ENCODE results near the gene SLC2A4.

The SLC2A4 gene

GRCh38 chr17:7239091-7240027 is 42.2 kb upstream of the SLC2A4 start, which contains the start of gene PHF23:
Gene PHF23, minus strand, starts transcription at chr17:7239457. Its CDS starts 178 bp downstream, at chr17:7239279.
- Histone ChIP-seq H3K14ac (ENCODE audit: low read length in 2 of 2) (peak within 1 kb of the TSS; percentile 94 to 97), H2BK12ac (ENCODE audit: low read length in 2 of 2) (peak within 1 kb of the TSS; percentile 15 to 69), H2BK15ac (ENCODE audit: low read depth, poor library complexity, severe bottlenecking) (peak within 1 kb of the TSS; percentile 83), H3K27me3 (ENCODE audit: control insufficient read depth in 1 of 2, insufficient read depth in 1 of 2, low read length in 2 of 2) (no peaks in the 10 kb centered on the region), H2AK5ac (ENCODE audit: low read length, severe bottlenecking) (peak within 1 kb of the TSS; percentile 60), H3K27ac (ENCODE audit: low read length, poor library complexity, severe bottlenecking) (peak within 1 kb of the TSS; percentile 88), H3K36me3 (ENCODE audit: control insufficient read depth in 1 of 2, insufficient read depth in 2 of 2, low read depth in 1 of 2, low read length in 2 of 2) (peaks cover 39 to 51% of the 10 kb centered on the region in 2 experiments), H3K23ac (ENCODE audit: low read length in 2 of 2) (peak within 1 kb of the TSS; percentile 57 to 97), H3K9me3 (ENCODE audit: control insufficient read depth, low read length) (no peaks in the 10 kb centered on the region), H3K4ac (ENCODE audit: low read depth in 1 of 2, low read length in 2 of 2) (peak within 1 kb of the TSS; percentile 90 to 97), H2BK5ac (ENCODE audit: low read depth, low read length, poor library complexity, severe bottlenecking) (peak within 1 kb of the TSS; percentile 94), H2AFZ (ENCODE audit: low read depth, low read length) (no peak within 1 kb of the TSS), H4K8ac (ENCODE audit: low read length) (peak within 1 kb of the TSS; percentile 86), H3K4me3 (ENCODE audit: insufficient read depth in 1 of 2, low read depth in 1 of 2, low read length in 2 of 2) (peak within 1 kb of the TSS; percentile 95 to 96), H3K4me1 (ENCODE audit: control insufficient read depth, insufficient read depth, low read depth, low read length) (peaks cover 38% of the 10 kb centered on the region), H3K4me2 (ENCODE audit: low read length, poor library complexity, severe bottlenecking) (peak within 1 kb of the TSS; percentile 82), H3K18ac (ENCODE audit: low read depth in 1 of 2, low read length in 2 of 2) (peak within 1 kb of the TSS; percentile 88 to 94), H4K91ac (ENCODE audit: low read length) (peak within 1 kb of the TSS; percentile 92), H3K79me1 (replicated peaks; ENCODE audit: low read length, poor library complexity, severe bottlenecking) (peaks cover 11% of the 10 kb centered on the region), H2BK120ac (ENCODE audit: low read depth, low read length) (peak within 1 kb of the TSS; percentile 99), H3K9ac (ENCODE audit: low read length) (peak within 1 kb of the TSS; percentile 99)
- under 1% methylated on average over 60 of the region's 72 CpGs for WGBS
- DNase-seq, result peak; percentile 100

DNA sequence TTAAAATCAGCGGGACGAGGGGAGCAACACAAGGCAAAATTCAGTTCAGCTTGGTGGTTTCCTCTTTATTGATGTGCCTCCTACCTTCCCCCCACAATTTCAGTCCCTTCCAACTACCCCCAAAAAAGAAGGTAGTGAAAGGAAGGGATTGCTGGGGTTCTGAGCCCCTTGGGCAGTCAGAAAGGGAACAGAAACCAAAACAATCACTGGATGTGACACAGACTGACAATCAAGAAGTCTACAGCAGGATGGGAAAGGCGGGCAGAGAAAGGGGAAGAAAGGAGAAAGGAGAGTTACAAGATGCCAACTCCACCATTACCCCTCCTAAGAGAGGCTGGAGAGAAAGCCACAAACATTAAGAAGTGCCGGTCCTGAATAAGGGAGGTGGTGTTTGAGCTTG is 41.1 kb upstream of the SLC2A4 start:
- H3K36me3 ChIP-seq (ENCODE audit: control insufficient read depth in 1 of 2, insufficient read depth in 2 of 2, low read depth in 1 of 2, low read length in 2 of 2), result peaks cover 37 to 49% of the 10 kb centered on the region in 2 experiments
- no peak overlapping the region for H3K18ac ChIP-seq (ENCODE audit: low read depth in 1 of 2, low read length in 2 of 2)
- no peak overlapping the region for H4K91ac ChIP-seq (ENCODE audit: low read length)
- no peak overlapping the region for H4K8ac ChIP-seq (ENCODE audit: low read length)
- no peak overlapping the region for H2AFZ ChIP-seq (ENCODE audit: low read depth, low read length)
- WGBS, result 72% methylated on average over 4 of the region's 4 CpGs
- no peak overlapping the region for H3K4ac ChIP-seq (ENCODE audit: low read depth in 1 of 2, low read length in 2 of 2)
- no peak overlapping the region for H2BK12ac ChIP-seq (ENCODE audit: low read length in 2 of 2)
- no peak overlapping the region for H3K27ac ChIP-seq (ENCODE audit: low read length, poor library complexity, severe bottlenecking)
- H3K14ac ChIP-seq (ENCODE audit: low read length in 2 of 2), result no peak overlapping the region
- H2BK120ac ChIP-seq (ENCODE audit: low read depth, low read length), result no peak overlapping the region
- peaks cover 30% of the 10 kb centered on the region for H3K4me1 ChIP-seq (ENCODE audit: control insufficient read depth, insufficient read depth, low read depth, low read length)
- peaks cover 9% of the 10 kb centered on the region for H3K79me1 ChIP-seq (replicated peaks; ENCODE audit: low read length, poor library complexity, severe bottlenecking)
- H3K4me2 ChIP-seq (ENCODE audit: low read length, poor library complexity, severe bottlenecking), result peak overlapping the region; percentile 59
- peak overlapping the region; percentile 60 for H2AK5ac ChIP-seq (ENCODE audit: low read length, severe bottlenecking)
- H3K27me3 ChIP-seq (ENCODE audit: control insufficient read depth in 1 of 2, insufficient read depth in 1 of 2, low read length in 2 of 2), result no peaks in the 10 kb centered on the region
- H2BK15ac ChIP-seq (ENCODE audit: low read depth, poor library complexity, severe bottlenecking), result no peak overlapping the region
- no peak overlapping the region for H3K23ac ChIP-seq (ENCODE audit: low read length in 2 of 2)
- no peak overlapping the region for H2BK5ac ChIP-seq (ENCODE audit: low read depth, low read length, poor library complexity, severe bottlenecking)
- H3K9me3 ChIP-seq (ENCODE audit: control insufficient read depth, low read length), result no peaks in the 10 kb centered on the region
- DNase-seq, result no peak
- peak overlapping the region; percentile 97 for H3K9ac ChIP-seq (ENCODE audit: low read length)
- H3K4me3 ChIP-seq (ENCODE audit: insufficient read depth in 1 of 2, low read depth in 1 of 2, low read length in 2 of 2), result peak overlapping the region in 1 of 2 experiments; percentile 89

- Histone ChIP-seq H4K8ac (ENCODE audit: low read length) (no peak overlapping the region), H2BK15ac (ENCODE audit: low read depth, poor library complexity, severe bottlenecking) (no peak overlapping the region), H2BK5ac (ENCODE audit: low read depth, low read length, poor library complexity, severe bottlenecking) (no peak overlapping the region), H3K14ac (ENCODE audit: low read length in 2 of 2) (peak overlapping the region in 1 of 2 experiments; percentile 64), H3K9me3 (ENCODE audit: control insufficient read depth, low read length) (no peaks in the 10 kb centered on the region), H3K36me3 (ENCODE audit: control insufficient read depth in 1 of 2, insufficient read depth in 2 of 2, low read depth in 1 of 2, low read length in 2 of 2) (peaks cover 34 to 47% of the 10 kb centered on the region in 2 experiments), H4K91ac (ENCODE audit: low read length) (no peak overlapping the region), H3K18ac (ENCODE audit: low read depth in 1 of 2, low read length in 2 of 2) (peak overlapping the region in 1 of 2 experiments; percentile 58), H3K9ac (ENCODE audit: low read length) (peak overlapping the region; percentile 97), H2AK5ac (ENCODE audit: low read length, severe bottlenecking) (peak overlapping the region; percentile 78), H2BK120ac (ENCODE audit: low read depth, low read length) (no peak overlapping the region), H3K79me1 (replicated peaks; ENCODE audit: low read length, poor library complexity, severe bottlenecking) (peaks cover 13% of the 10 kb centered on the region), H2BK12ac (ENCODE audit: low read length in 2 of 2) (no peak overlapping the region), H3K27me3 (ENCODE audit: control insufficient read depth in 1 of 2, insufficient read depth in 1 of 2, low read length in 2 of 2) (no peaks in the 10 kb centered on the region), H3K4me2 (ENCODE audit: low read length, poor library complexity, severe bottlenecking) (peak overlapping the region; percentile 92), H2AFZ (ENCODE audit: low read depth, low read length) (no peak overlapping the region), H3K4me1 (ENCODE audit: control insufficient read depth, insufficient read depth, low read depth, low read length) (peaks cover 21% of the 10 kb centered on the region), H3K23ac (ENCODE audit: low read length in 2 of 2) (peak overlapping the region in 1 of 2 experiments; percentile 84), H3K4ac (ENCODE audit: low read depth in 1 of 2, low read length in 2 of 2) (peak overlapping the region in 1 of 2 experiments; percentile 89), H3K27ac (ENCODE audit: low read length, poor library complexity, severe bottlenecking) (peak overlapping the region; percentile 98), H3K4me3 (ENCODE audit: insufficient read depth in 1 of 2, low read depth in 1 of 2, low read length in 2 of 2) (peak overlapping the region; percentile 89 to 98)
- WGBS, result 49% methylated on average over 8 of the region's 9 CpGs
- DNase-seq, result no peak
Measured at GRCh38 chr17:7241090-7241733, 40.3 kb upstream of the SLC2A4 start.

All from mesenchymal stem cell (in vitro differentiated cells and primary cell).